Keratinocyte (primary cell): ENCODE measurements around the gene NUDT1. TPM values are rescaled to one million over a fixed set of nuclear protein-coding genes. Genes with fewer than 3 reads are reported as not detected.

Experiments
- DNase-seq: peaks from one replicate; pipeline ENCODE4 v3.0.0-alpha.2; 2011; ENCODE audit warnings: low read depth, missing footprints, low spot score
- FAIRE-seq: peaks from 2 replicates; lab custom pipeline; 2011; peaks lifted over from hg19 to GRCh38; lab: Jason Lieb, UNC
- H2AFZ ChIP-seq: 2 replicates; pipeline ENCODE4 v1.6.0; 2012; ENCODE audit warnings: low read length, control low read depth, inconsistent platforms; ENCODE audit not compliant: control insufficient read depth
- H3K27ac ChIP-seq: 2 replicates; pipeline ENCODE4 v1.5.1; 2011; ENCODE audit warnings: low read length; ENCODE audit not compliant: control insufficient read depth, insufficient read depth
- H3K27me3 ChIP-seq: 3 replicates; pipeline ENCODE4 v1.6.0; 2011; ENCODE audit warnings: low read length; ENCODE audit not compliant: control insufficient read depth, insufficient read depth; ENCODE audit errors: extremely low read depth
- H3K36me3 ChIP-seq, 2 experiments: 2 replicates in 1 of 2; 3 replicates in 1 of 2; pipeline ENCODE4 v1.5.1; 2011; ENCODE audit warnings: low read length in 2 of 2, mild to moderate bottlenecking in 1 of 2; ENCODE audit not compliant: control insufficient read depth in 2 of 2, insufficient read depth in 2 of 2; ENCODE audit errors: extremely low read depth in 1 of 2
- H3K4me1 ChIP-seq: 3 replicates; pipeline ENCODE4 v1.5.1; 2011; ENCODE audit warnings: low read length; ENCODE audit not compliant: control insufficient read depth, insufficient read depth; ENCODE audit errors: extremely low read depth
- H3K4me2 ChIP-seq: 3 replicates; pipeline ENCODE4 v1.6.0; 2011; ENCODE audit warnings: low read depth, low read length; ENCODE audit not compliant: control insufficient read depth, insufficient read depth; ENCODE audit errors: extremely low read depth
- H3K4me3 ChIP-seq, 3 experiments: fragments of 200-600 bp in 1 of 3; sonication (generic) in 1 of 3; 2 replicates in 2 of 3; 3 replicates in 1 of 3; pipeline ENCODE4 v1.5.1; 2011 to 2016; ENCODE audit warnings: low read length in 3 of 3, mild to moderate bottlenecking in 3 of 3, control low read depth in 2 of 3, inconsistent platforms in 1 of 3, low read depth in 1 of 3, mixed read lengths in 1 of 3, mixed run types in 1 of 3, moderate library complexity in 1 of 3; ENCODE audit not compliant: control insufficient read depth in 2 of 3, insufficient read depth in 2 of 3; ENCODE audit errors: extremely low read depth in 1 of 3
- H3K79me2 ChIP-seq: 2 replicates; pipeline ENCODE4 v1.6.0; 2012; ENCODE audit warnings: low read length; ENCODE audit not compliant: control insufficient read depth, insufficient read depth
- H3K9ac ChIP-seq: 3 replicates; pipeline ENCODE4 v1.6.0; 2011; ENCODE audit warnings: low read length; ENCODE audit not compliant: control insufficient read depth, insufficient read depth; ENCODE audit errors: extremely low read depth
- H3K9me1 ChIP-seq: 3 replicates; pipeline ENCODE4 v1.6.0; 2011; ENCODE audit warnings: low read length; ENCODE audit not compliant: control insufficient read depth, insufficient read depth; ENCODE audit errors: extremely low read depth
- H3K9me3 ChIP-seq: 2 replicates; pipeline ENCODE4 v1.5.1; 2012; ENCODE audit warnings: low read depth, low read length; ENCODE audit not compliant: control insufficient read depth
- H4K20me1 ChIP-seq: 3 replicates; pipeline ENCODE4 v1.6.0; 2011; ENCODE audit warnings: low read length; ENCODE audit not compliant: control insufficient read depth, insufficient read depth; ENCODE audit errors: extremely low read depth
- EZH2 ChIP-seq: IDR thresholded peaks from one replicate; pipeline ENCODE4 v1.6.1; 2012; ENCODE audit warnings: inconsistent platforms, mild to moderate bottlenecking, low read length, moderate library complexity
- dilution Hi-C: fragments of 300-500 bp; cut with MboI; formaldehyde crosslinking; loops from one replicate; pipeline ENCODE4 v1.7.0; 2020; ENCODE audit warnings: low sequenced_read_pairs; ENCODE audit not compliant: extremely low pct_ligation_motif_present
- polyA plus RNA-seq, 5 experiments: library from polyadenylated mRNA; depleted of rRNA in 3 of 5; stranded (reverse) in 3 of 5; stranded (forward) in 1 of 5; unstranded in 1 of 5; fragments of >200 nt; gene quantifications; 1 replicate in 1 of 5; 2 replicates in 3 of 5; 3 replicates in 1 of 5; pipeline versions ENCODE4 v1.2.1 to v1.2.3, GENCODE V29; 2011 to 2012; ENCODE audit warnings: missing spikeins in 2 of 5, low read depth in 1 of 5, low replicate concordance in 1 of 5
- TF ChIP-seq, protein P1 (sequence below), 3 experiments: IDR thresholded peaks in 1 of 3; conservative IDR thresholded peaks in 1 of 3; optimal IDR thresholded peaks in 1 of 3; 2 replicates in 2 of 3; 3 replicates in 1 of 3; pipeline versions ENCODE3 to v1.5.1; 2011; ENCODE audit warnings: low read length in 3 of 3, mild to moderate bottlenecking in 3 of 3, moderate library complexity in 2 of 3, control low read depth in 1 of 3, inconsistent platforms in 1 of 3; ENCODE audit not compliant: insufficient read depth in 2 of 3; ENCODE audit errors: extremely low read depth in 1 of 3

NUDT1 gene
- polyA plus RNA-seq, 1 donor (not counting 4 experiments of a cell fraction or from before 2014, with no cell fraction given): 21.9 TPM

DNA sequence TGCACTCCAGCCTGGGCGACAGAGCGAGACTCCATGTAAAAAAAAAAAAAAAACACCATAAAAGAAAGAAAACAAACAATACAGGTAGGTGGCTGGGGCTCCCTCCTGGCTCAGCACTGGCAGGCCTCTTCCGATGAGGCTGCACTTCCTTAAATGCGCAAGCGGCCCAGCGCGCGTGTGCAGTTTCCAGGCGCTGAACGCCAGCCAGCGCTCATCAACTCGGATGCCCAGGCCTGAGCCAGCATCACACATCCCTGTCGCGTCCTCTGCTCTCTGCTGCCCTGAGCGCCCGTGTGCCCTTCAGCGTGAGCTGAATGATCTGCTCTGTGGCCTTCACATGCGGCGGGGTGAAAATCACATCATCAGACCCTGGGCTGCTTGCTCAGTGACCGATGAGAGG is 31.8 kb downstream of the NUDT1 start:
- Histone ChIP-seq H3K4me1 (no peaks in the 10 kb centered on the region), H3K9me3 (no peaks in the 10 kb centered on the region), H3K4me2 (no peak overlapping the region), H3K27me3 (no peaks in the 10 kb centered on the region), H4K20me1 (no peaks in the 10 kb centered on the region), H2AFZ (no peak overlapping the region), H3K4me3 (no peak overlapping the region), H3K79me2 (no peaks in the 10 kb centered on the region), H3K9ac (no peak overlapping the region), H3K36me3 (peaks cover 0 to 7% of the 10 kb centered on the region in 2 experiments), H3K27ac (no peak overlapping the region), H3K9me1 (no peaks in the 10 kb centered on the region)
- FAIRE-seq: no peak
- dilution Hi-C loops: no loop called here
- TF ChIP-seq, protein P1, sequence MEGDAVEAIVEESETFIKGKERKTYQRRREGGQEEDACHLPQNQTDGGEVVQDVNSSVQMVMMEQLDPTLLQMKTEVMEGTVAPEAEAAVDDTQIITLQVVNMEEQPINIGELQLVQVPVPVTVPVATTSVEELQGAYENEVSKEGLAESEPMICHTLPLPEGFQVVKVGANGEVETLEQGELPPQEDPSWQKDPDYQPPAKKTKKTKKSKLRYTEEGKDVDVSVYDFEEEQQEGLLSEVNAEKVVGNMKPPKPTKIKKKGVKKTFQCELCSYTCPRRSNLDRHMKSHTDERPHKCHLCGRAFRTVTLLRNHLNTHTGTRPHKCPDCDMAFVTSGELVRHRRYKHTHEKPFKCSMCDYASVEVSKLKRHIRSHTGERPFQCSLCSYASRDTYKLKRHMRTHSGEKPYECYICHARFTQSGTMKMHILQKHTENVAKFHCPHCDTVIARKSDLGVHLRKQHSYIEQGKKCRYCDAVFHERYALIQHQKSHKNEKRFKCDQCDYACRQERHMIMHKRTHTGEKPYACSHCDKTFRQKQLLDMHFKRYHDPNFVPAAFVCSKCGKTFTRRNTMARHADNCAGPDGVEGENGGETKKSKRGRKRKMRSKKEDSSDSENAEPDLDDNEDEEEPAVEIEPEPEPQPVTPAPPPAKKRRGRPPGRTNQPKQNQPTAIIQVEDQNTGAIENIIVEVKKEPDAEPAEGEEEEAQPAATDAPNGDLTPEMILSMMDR (optimal IDR thresholded peaks at IDR 0.05 in 1 of 3, IDR thresholded peaks at IDR 0.05 in 1 of 3, conservative IDR thresholded peaks at IDR 0.05 in 1 of 3; ENCODE audit: extremely low read depth in 1 of 3, insufficient read depth in 2 of 3, low read length in 3 of 3): no peak
- TF ChIP-seq EZH2: no peak
- DNase-seq: no peak

DNA sequence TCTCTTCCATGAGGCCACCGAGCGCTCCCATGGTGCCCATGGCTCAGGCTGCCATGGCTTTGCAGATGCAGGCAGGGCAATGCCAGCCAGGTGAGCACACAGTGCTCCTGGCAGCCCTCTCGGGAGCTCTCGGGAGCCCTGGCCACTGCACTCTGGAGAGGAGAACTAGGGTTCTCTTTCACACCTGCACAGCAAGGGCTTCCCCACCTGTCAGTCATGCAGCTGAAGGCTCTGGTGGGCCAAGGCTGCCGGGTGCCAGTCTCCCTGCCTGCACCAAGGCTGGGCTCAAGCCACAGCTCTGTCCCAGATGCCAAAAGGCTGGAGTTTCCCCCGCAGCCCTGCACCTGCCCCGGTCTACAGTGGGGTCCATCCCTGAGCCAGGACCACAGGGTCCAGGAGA is 32.6 kb downstream of the NUDT1 start:
- Histone ChIP-seq H3K27me3 (no peaks in the 10 kb centered on the region), H3K4me2 (no peak overlapping the region), H3K27ac (no peak overlapping the region), H2AFZ (no peak overlapping the region), H3K9ac (no peak overlapping the region), H3K4me1 (no peaks in the 10 kb centered on the region), H3K9me3 (no peaks in the 10 kb centered on the region), H4K20me1 (no peaks in the 10 kb centered on the region), H3K4me3 (no peak overlapping the region), H3K36me3 (peaks cover 0 to 7% of the 10 kb centered on the region in 2 experiments), H3K79me2 (no peaks in the 10 kb centered on the region), H3K9me1 (no peaks in the 10 kb centered on the region)
- FAIRE-seq (no peak), DNase-seq (no peak)
- TF ChIP-seq EZH2: no peak
- TF ChIP-seq, protein P1 (optimal IDR thresholded peaks at IDR 0.05 in 1 of 3, IDR thresholded peaks at IDR 0.05 in 1 of 3, conservative IDR thresholded peaks at IDR 0.05 in 1 of 3; ENCODE audit: extremely low read depth in 1 of 3, insufficient read depth in 2 of 3, low read length in 3 of 3): no peak
- dilution Hi-C loops: no loop called here
